Measurements from ENCODE around the gene PDS5B. TPM values are rescaled to one million over a fixed set of nuclear protein-coding genes. Genes with fewer than 3 reads are reported as not detected.

The PDS5B gene
- total RNA-seq, 2 donors from 2014 or later: 44.0 to 47.1 TPM

DNA sequence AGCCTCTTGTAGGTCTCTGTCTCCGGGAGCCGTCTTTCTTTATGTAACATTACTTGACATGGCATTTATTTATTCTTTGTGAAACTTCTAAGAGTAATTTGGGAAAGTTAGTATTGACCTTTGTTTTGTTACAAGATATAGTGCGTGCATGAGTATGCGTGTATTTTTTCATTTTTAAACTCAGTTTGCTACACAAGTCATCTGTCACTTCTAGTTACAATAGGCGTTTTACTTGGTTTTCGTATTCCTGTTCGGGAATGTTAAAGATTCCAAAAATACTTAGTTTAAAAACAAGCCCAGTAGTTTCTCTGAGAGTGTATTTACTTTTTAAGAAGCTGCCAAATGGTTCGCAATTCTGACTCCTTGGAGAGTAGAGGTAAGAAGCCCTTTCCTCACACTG, 3.2 kb downstream of the PDS5B start:
- DNase-seq (ENCODE audit: low spot score): no peak
- peak overlapping the region; percentile 7 to 81 for H3K27ac ChIP-seq
- H3K4me1 ChIP-seq (ENCODE audit: control insufficient read depth in 1 of 2, low read depth in 2 of 2): peaks cover 9 to 38% of the 10 kb centered on the region in 2 donors
- ATAC-seq (ENCODE audit: insufficient number of reproducible peaks, low FRiP score, low read depth): no peak
- no peaks in the 10 kb centered on the region for H3K36me3 ChIP-seq
- TF ChIP-seq, protein P1, sequence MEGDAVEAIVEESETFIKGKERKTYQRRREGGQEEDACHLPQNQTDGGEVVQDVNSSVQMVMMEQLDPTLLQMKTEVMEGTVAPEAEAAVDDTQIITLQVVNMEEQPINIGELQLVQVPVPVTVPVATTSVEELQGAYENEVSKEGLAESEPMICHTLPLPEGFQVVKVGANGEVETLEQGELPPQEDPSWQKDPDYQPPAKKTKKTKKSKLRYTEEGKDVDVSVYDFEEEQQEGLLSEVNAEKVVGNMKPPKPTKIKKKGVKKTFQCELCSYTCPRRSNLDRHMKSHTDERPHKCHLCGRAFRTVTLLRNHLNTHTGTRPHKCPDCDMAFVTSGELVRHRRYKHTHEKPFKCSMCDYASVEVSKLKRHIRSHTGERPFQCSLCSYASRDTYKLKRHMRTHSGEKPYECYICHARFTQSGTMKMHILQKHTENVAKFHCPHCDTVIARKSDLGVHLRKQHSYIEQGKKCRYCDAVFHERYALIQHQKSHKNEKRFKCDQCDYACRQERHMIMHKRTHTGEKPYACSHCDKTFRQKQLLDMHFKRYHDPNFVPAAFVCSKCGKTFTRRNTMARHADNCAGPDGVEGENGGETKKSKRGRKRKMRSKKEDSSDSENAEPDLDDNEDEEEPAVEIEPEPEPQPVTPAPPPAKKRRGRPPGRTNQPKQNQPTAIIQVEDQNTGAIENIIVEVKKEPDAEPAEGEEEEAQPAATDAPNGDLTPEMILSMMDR (IDR thresholded peaks at IDR 0.05): no peak
- no peaks in the 10 kb centered on the region for H3K27me3 ChIP-seq (replicated peaks; ENCODE audit: insufficient read depth)
- H3K9me3 ChIP-seq: no peaks in the 10 kb centered on the region
- H3K4me3 ChIP-seq: peak overlapping the region; percentile 79

DNA sequence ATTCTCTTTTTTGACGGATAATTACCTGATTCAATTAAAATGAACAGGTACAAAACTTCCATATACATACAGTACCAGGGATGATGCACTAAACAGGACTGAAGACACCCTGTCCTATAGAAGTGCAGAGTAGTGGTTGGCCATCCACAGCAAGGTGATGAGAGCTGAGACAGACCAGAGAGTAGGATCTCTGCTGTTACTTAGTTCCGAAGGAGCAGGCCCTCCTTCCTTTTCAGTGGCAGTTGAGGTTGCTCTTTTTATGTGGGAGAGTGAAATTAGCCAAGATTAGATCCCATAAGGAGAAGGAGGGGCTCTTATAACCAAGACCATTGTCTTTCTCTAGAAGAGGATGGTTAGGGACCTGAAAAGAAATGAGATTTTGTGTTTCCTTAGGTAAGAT, 4.0 kb downstream of the PDS5B start:
- Histone ChIP-seq H3K27ac (peak overlapping the region in 1 of 2 donors; percentile 5), H3K4me1 (ENCODE audit: control insufficient read depth in 1 of 2, low read depth in 2 of 2) (peaks cover 9 to 43% of the 10 kb centered on the region in 2 donors), H3K4me3 (peak overlapping the region; percentile 27), H3K36me3 (no peaks in the 10 kb centered on the region), H3K27me3 (replicated peaks; ENCODE audit: insufficient read depth) (no peaks in the 10 kb centered on the region), H3K9me3 (no peaks in the 10 kb centered on the region)
- TF ChIP-seq, protein P1 (IDR thresholded peaks at IDR 0.05): no peak
- DNase-seq (ENCODE audit: low spot score): no peak
- ATAC-seq (ENCODE audit: insufficient number of reproducible peaks, low FRiP score, low read depth): no peak

DNA sequence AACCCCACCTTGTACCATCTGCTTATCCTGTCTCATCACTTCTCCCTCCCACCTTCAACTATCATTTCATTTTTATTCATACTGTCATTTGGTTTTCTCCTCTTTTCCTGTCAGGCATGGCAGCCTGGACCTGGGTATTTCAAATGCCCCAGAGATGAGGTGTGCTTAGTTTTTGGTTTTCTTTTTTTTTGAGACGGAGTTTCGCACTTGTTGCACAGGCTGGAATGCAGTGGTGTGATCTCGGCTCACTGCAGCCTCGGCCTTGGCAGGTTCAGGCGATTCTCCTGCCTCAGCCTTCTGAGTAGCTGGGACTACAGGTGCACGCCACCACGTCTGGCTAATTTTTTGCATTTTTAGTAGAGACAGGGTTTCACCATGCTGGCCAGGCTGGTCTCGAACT, 5.8 kb downstream of the PDS5B start:
- ATAC-seq (ENCODE audit: insufficient number of reproducible peaks, low FRiP score, low read depth) (no peak), DNase-seq (ENCODE audit: low spot score) (no peak)
- Histone ChIP-seq H3K36me3 (no peaks in the 10 kb centered on the region), H3K9me3 (no peaks in the 10 kb centered on the region), H3K27ac (no peak overlapping the region), H3K27me3 (replicated peaks; ENCODE audit: insufficient read depth) (no peaks in the 10 kb centered on the region), H3K4me3 (no peak overlapping the region), H3K4me1 (ENCODE audit: control insufficient read depth in 1 of 2, low read depth in 2 of 2) (peaks cover 9 to 50% of the 10 kb centered on the region in 2 donors)
- TF ChIP-seq, protein P1 (IDR thresholded peaks at IDR 0.05): no peak

DNA sequence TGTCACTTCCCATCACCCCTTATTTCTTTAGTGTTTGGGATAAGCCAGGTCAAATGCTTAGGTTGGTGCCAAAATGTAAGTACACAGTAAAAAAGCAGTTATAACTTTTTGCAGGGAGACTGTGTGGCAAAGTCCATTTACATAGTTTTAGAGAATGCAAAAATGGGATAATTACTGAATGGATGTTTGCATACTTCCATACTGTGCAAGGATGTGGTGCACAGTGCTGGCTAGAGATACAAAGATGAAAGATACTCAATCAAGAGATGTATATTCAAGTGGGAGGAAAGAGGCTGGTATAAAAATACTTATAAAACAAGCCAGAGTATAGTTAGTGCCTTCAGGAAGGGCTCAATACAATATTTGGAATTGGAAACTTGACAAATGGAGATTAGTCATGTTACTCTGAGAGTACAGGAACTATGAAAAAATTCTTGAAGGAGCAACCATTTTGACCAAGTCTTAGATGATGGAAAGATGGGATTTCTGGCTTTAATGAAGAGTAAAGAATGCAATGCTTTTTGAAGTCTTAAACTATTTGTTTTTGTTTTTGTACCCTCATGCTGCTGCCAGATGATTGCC, 8.0 kb downstream of the PDS5B start:
- DNase-seq (ENCODE audit: low spot score) (no peak), ATAC-seq (ENCODE audit: insufficient number of reproducible peaks, low FRiP score, low read depth) (no peak)
- Histone ChIP-seq H3K27ac (no peak overlapping the region), H3K27me3 (replicated peaks; ENCODE audit: insufficient read depth) (no peaks in the 10 kb centered on the region), H3K36me3 (no peaks in the 10 kb centered on the region), H3K9me3 (no peaks in the 10 kb centered on the region), H3K4me1 (ENCODE audit: control insufficient read depth in 1 of 2, low read depth in 2 of 2) (peaks cover 9 to 43% of the 10 kb centered on the region in 2 donors), H3K4me3 (no peak overlapping the region)
- TF ChIP-seq, protein P1 (IDR thresholded peaks at IDR 0.05): no peak

DNA sequence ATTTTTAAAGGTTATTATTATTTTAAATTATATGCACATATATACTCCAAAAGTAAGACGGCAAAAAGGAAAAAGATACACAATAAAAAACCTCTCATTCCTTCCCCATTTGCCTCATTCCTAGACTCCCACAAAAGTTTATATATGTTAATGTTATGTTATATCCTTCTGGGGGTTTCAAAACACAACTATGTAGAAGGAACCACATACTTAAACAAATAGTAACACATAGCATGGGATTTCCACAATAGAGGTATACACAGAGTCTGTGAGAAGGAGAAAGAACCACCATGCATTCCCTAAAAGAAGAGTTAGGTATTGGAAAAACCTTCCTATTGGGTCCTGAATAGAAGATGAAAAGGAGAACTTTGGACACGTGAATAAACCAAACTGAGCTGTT, 9.1 kb downstream of the PDS5B start:
- TF ChIP-seq, protein P1 (IDR thresholded peaks at IDR 0.05): no peak
- Histone ChIP-seq H3K4me3 (no peak overlapping the region), H3K27ac (no peak overlapping the region), H3K4me1 (ENCODE audit: control insufficient read depth in 1 of 2, low read depth in 2 of 2) (peaks cover 8 to 36% of the 10 kb centered on the region in 2 donors), H3K9me3 (no peaks in the 10 kb centered on the region), H3K27me3 (replicated peaks; ENCODE audit: insufficient read depth) (no peaks in the 10 kb centered on the region), H3K36me3 (no peaks in the 10 kb centered on the region)
- ATAC-seq (ENCODE audit: insufficient number of reproducible peaks, low FRiP score, low read depth) (no peak), DNase-seq (ENCODE audit: low spot score) (no peak)
